HEK293T (cell line): ENCODE data around the gene QKI.
"Not testable (repeated sequence)": the region's sequence is repeated elsewhere in the genome, so short reads cannot be mapped to it uniquely, and the experiment has no call there.

ENCODE experiments used
- CTCF ChIA-PET: fragments of 350-600 bp; formaldehyde crosslinking; extraction: SDS; loops from one replicate; lab custom pipeline; 2021; ENCODE audit warnings: antibody characterized with exemption, inconsistent platforms; lab: Yijun Ruan, JAX
- POLR2A ChIA-PET: fragments of 350-600 bp; formaldehyde crosslinking; extraction: SDS; loops from one replicate; lab custom pipeline; 2020; ENCODE audit warnings: antibody characterized with exemption, inconsistent platforms; lab: Yijun Ruan, JAX
- DNase-seq: peaks from one replicate; pipeline ENCODE4 v3.0.0; 2012; ENCODE audit warnings: mixed read lengths; ENCODE audit errors: extremely low spot score
- ARNT ChIP-seq: fragments of 450-650 bp; IDR thresholded peaks from 2 replicates; pipeline ENCODE4 v1.6.1; 2017; ENCODE audit warnings: mild to moderate bottlenecking
- BHLHE40 ChIP-seq: fragments of 450-650 bp; IDR thresholded peaks from 2 replicates; pipeline ENCODE4 v1.6.1; 2016; ENCODE audit warnings: mild to moderate bottlenecking, moderate library complexity, borderline replicate concordance
- CTBP1 ChIP-seq: fragments of 450-650 bp; IDR thresholded peaks from 2 replicates; pipeline ENCODE4 v1.6.1; 2016; ENCODE audit warnings: borderline replicate concordance
- ELF4 ChIP-seq: fragments of 450-650 bp; IDR thresholded peaks from 2 replicates; pipeline ENCODE4 v1.6.1; 2017; ENCODE audit warnings: antibody characterized with exemption
- FOXA1 ChIP-seq: fragments of 450-650 bp; IDR thresholded peaks from 2 replicates; pipeline ENCODE4 v1.6.1; 2016; ENCODE audit warnings: mild to moderate bottlenecking
- FOXK2 ChIP-seq: fragments of 450-650 bp; IDR thresholded peaks from 2 replicates; pipeline ENCODE4 v1.6.1; 2016; ENCODE audit warnings: mild to moderate bottlenecking
- FOXM1 ChIP-seq: fragments of 450-650 bp; IDR thresholded peaks from 2 replicates; pipeline ENCODE4 v1.6.1; 2017; ENCODE audit warnings: mild to moderate bottlenecking, borderline replicate concordance
- HDGF ChIP-seq: fragments of 450-650 bp; IDR thresholded peaks from 2 replicates; pipeline ENCODE4 v1.6.1; 2017; ENCODE audit warnings: antibody characterized with exemption, borderline replicate concordance
- L3MBTL2 ChIP-seq: fragments of 450-650 bp; conservative IDR thresholded peaks from 2 replicates; pipeline ENCODE4 v1.6.1; 2016; ENCODE audit warnings: mild to moderate bottlenecking
- LEF1 ChIP-seq: fragments of 450-650 bp; IDR thresholded peaks from 2 replicates; pipeline ENCODE4 v1.6.1; 2017; ENCODE audit warnings: mild to moderate bottlenecking, borderline replicate concordance
- NFRKB ChIP-seq: fragments of 450-650 bp; IDR thresholded peaks from 2 replicates; pipeline ENCODE4 v1.6.1; 2016; ENCODE audit warnings: mild to moderate bottlenecking, moderate library complexity
- PKNOX1 ChIP-seq: fragments of 450-650 bp; IDR thresholded peaks from 2 replicates; pipeline ENCODE4 v1.6.1; 2016
- SP1 ChIP-seq: fragments of 450-650 bp; IDR thresholded peaks from 2 replicates; pipeline ENCODE4 v1.6.1; 2017
- SUZ12 ChIP-seq: fragments of 450-650 bp; IDR thresholded peaks from 2 replicates; pipeline ENCODE4 v1.6.1; 2016; ENCODE audit warnings: mild to moderate bottlenecking
- TARDBP ChIP-seq: fragments of 450-650 bp; IDR thresholded peaks from 2 replicates; pipeline ENCODE4 v1.6.1; 2016
- ZNF384 ChIP-seq: fragments of 450-650 bp; IDR thresholded peaks from 2 replicates; pipeline ENCODE4 v1.6.1; 2016

Gene QKI

GRCh38 chr6:163383912-163384311 is 30.6 kb upstream of the QKI start:
- no peak for TF ChIP-seq FOXK2
- no peak for TF ChIP-seq BHLHE40
- no peak for TF ChIP-seq CTBP1
- TF ChIP-seq HDGF: no peak
- ChIA-PET CTCF (no interaction called here), POLR2A (no interaction called here)
- DNase-seq: no peak

DNA sequence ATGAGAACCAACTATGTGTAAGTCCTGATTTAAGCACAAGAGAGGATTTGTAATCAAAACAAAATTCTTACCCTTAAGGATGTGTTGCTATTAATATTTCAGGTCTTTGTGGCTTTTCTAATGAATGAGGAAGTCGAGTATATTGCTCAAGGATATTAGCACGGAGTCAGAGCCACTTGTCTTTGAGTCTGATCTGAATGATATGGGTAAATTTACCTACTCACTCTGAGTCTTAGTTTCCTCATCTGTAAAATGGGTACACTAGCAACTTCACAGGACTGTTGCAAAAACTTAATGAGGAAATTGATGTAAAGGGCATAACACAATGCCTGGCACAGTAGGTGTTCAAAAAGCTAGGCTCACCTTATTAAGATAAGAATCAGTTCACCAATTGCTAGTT is 30.0 kb upstream of the QKI start:
- POLR2A ChIA-PET: no interaction called here
- CTCF ChIA-PET: no interaction called here
- TF ChIP-seq FOXK2: no peak
- TF ChIP-seq FOXA1: no peak
- no peak for TF ChIP-seq NFRKB
- TF ChIP-seq ELF4: no peak
- TF ChIP-seq LEF1: no peak
- TF ChIP-seq PKNOX1: no peak
- TF ChIP-seq L3MBTL2: no peak
- no peak for TF ChIP-seq SP1
- no peak for TF ChIP-seq ZNF384
- TF ChIP-seq BHLHE40: no peak
- no peak for TF ChIP-seq FOXM1
- no peak for TF ChIP-seq SUZ12
- no peak for TF ChIP-seq TARDBP
- no peak for TF ChIP-seq CTBP1
- TF ChIP-seq ARNT: no peak
- DNase-seq: no peak

- DNase-seq, POLR2A ChIA-PET, CTCF ChIA-PET: not testable (repeated sequence)
Observed at GRCh38 chr6:163385503-163385902, 29.0 kb upstream of the QKI start.

DNA sequence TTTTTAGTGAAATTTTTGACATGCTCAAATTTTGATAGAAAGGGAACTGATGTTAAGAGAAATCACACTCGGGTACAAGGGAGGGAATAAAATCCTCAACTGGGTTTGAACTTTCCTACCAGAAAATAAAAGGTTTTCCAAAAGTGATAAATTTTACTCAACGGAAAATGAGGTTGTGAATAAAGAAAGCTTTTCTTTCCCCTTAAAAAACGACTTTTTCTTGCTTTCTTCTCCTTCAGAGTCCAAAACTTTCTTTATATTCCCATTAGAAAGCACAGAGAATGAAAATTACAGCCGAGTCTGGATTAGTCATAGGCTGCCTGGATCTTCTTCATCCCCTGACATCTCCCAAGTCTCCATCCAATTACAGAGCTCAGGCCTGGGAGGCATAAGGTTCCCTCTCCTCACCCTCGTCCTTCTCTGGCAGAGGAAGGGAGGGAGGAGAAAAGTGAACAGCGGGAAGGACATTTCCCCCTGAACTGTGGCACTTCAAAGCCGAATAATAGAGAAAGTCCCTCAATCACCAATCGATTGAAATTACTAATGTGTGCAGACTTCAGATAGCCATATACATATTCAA is 28.1 kb upstream of the QKI start:
- CTCF ChIA-PET: no interaction called here
- POLR2A ChIA-PET: no interaction called here
- DNase-seq: no peak
- TF ChIP-seq SUZ12 (no peak), HDGF (no peak), FOXA1 (no peak), CTBP1 (no peak), L3MBTL2 (no peak)

- CTCF ChIA-PET: no interaction called here
- no peak for TF ChIP-seq PKNOX1
- TF ChIP-seq TARDBP: no peak
- no peak for TF ChIP-seq FOXA1
- no peak for TF ChIP-seq FOXM1
- TF ChIP-seq FOXK2: no peak
- TF ChIP-seq L3MBTL2: no peak
- TF ChIP-seq CTBP1: no peak
- TF ChIP-seq BHLHE40: no peak
- no peak for TF ChIP-seq HDGF
- TF ChIP-seq SUZ12: no peak
- no peak for TF ChIP-seq LEF1
- no peak for TF ChIP-seq ZNF384
- no peak for TF ChIP-seq SP1
- TF ChIP-seq ELF4: no peak
- TF ChIP-seq NFRKB: no peak
- TF ChIP-seq ARNT: no peak
- DNase-seq: no peak
- POLR2A ChIA-PET: no interaction called here
Observed at GRCh38 chr6:163387317-163387716, 27.2 kb upstream of the QKI start.

DNA sequence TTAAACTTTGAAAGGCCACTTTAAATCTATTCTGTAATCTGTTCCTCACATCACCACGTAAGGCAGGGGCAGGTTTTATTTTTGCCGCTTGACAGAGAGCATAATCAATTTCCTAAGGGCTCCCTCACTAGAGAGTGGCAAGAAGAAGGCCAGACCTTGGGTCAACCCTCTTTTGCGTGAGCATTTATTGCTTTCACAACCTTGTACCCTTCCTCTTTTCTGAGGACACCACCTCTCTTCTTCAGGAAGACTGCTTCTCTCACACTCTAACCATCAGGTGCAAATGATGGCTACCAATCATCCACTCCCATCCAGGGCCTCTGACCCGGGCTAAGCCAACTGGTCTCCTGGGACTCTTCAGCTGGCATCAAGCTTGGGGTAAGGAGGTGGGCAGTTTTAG is 25.2 kb upstream of the QKI start:
- TF ChIP-seq SUZ12: no peak
- TF ChIP-seq L3MBTL2: no peak
- TF ChIP-seq BHLHE40: no peak
- no peak for TF ChIP-seq CTBP1
- TF ChIP-seq SP1: no peak
- TF ChIP-seq PKNOX1: no peak
- TF ChIP-seq FOXA1: no peak
- TF ChIP-seq ELF4: no peak
- TF ChIP-seq NFRKB: no peak
- TF ChIP-seq TARDBP: no peak
- no peak for DNase-seq
- CTCF ChIA-PET: no interaction called here
- POLR2A ChIA-PET: no interaction called here

- POLR2A ChIA-PET: no interaction called here
- no peak for DNase-seq
- no peak for TF ChIP-seq PKNOX1
- no peak for TF ChIP-seq ELF4
- no peak for TF ChIP-seq FOXM1
- TF ChIP-seq SP1: no peak
- no peak for TF ChIP-seq SUZ12
- no peak for TF ChIP-seq LEF1
- no peak for TF ChIP-seq ZNF384
- TF ChIP-seq NFRKB: no peak
- no peak for TF ChIP-seq ARNT
- no peak for TF ChIP-seq BHLHE40
- TF ChIP-seq HDGF: no peak
- no peak for TF ChIP-seq L3MBTL2
- no peak for TF ChIP-seq FOXK2
- TF ChIP-seq CTBP1: no peak
- TF ChIP-seq TARDBP: no peak
- TF ChIP-seq FOXA1: no peak
- CTCF ChIA-PET: interaction anchor here (0.6 kb wide), 1 partner anchor 771 kb away, joined by 4 read pairs; no protein-coding TSS in a partner anchor
Observed at GRCh38 chr6:163390770-163391169, 23.7 kb upstream of the QKI start.
